ENCODE measurements around the gene ARRB1. TPM values are rescaled to one million over a fixed set of nuclear protein-coding genes. Genes with fewer than 3 reads are reported as not detected.
A peak's percentile ranks its signal among the peaks of the same experiment; 100 is the strongest.

Gene ARRB1
- total and polyA plus RNA-seq, 2 of the 13 experiments (the other 11 are each of a cell fraction or from before 2014, with no cell fraction given): 22.5 to 35.7 TPM

DNA sequence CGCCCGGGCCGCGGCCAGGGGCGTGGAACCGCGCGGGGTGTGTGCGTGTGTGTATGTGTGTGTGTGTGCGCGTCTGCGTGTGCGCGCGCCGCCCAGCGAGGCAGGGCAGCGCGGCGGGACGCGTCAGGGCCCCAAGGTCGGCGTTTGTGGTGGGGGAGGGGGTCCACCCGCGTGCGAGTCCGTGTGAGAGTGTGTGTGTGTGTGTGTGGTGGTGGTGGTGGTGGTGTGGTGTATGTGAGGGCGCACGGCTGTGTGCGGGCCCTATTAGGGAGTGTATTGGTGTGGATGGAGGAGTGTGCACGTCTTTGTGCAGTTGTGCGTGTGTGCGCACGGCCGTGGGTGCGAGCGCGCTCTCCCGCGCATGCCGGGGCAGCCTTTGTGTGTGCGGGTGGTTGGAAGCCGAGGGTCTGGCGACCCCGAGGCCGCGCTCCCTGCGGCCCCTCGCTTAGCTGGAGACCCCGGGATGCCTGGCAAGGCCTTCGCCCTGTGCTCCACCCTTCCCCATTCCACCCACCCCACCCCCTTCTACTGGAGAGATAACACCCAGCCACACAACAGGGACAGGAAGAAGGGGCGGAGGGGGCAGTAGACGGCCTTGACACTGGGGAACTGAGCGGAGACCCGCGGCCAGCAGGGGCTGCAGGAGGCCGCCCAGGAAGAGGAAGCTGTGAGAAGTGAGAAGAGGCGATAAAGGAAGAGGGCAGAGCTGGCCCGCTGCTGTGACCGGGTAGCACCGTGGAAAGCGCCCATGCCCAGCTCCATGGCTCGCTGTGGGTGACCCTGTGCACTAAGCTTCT is 528 bp upstream of the ARRB1 start (continued):
- peak; percentile 42; the same call in 1 of the 2 replicates for TF ChIP-seq ZNF280D (CRISPR knock-in tag; IDR thresholded peaks at IDR 0.05)
- TF ChIP-seq, protein P1, sequence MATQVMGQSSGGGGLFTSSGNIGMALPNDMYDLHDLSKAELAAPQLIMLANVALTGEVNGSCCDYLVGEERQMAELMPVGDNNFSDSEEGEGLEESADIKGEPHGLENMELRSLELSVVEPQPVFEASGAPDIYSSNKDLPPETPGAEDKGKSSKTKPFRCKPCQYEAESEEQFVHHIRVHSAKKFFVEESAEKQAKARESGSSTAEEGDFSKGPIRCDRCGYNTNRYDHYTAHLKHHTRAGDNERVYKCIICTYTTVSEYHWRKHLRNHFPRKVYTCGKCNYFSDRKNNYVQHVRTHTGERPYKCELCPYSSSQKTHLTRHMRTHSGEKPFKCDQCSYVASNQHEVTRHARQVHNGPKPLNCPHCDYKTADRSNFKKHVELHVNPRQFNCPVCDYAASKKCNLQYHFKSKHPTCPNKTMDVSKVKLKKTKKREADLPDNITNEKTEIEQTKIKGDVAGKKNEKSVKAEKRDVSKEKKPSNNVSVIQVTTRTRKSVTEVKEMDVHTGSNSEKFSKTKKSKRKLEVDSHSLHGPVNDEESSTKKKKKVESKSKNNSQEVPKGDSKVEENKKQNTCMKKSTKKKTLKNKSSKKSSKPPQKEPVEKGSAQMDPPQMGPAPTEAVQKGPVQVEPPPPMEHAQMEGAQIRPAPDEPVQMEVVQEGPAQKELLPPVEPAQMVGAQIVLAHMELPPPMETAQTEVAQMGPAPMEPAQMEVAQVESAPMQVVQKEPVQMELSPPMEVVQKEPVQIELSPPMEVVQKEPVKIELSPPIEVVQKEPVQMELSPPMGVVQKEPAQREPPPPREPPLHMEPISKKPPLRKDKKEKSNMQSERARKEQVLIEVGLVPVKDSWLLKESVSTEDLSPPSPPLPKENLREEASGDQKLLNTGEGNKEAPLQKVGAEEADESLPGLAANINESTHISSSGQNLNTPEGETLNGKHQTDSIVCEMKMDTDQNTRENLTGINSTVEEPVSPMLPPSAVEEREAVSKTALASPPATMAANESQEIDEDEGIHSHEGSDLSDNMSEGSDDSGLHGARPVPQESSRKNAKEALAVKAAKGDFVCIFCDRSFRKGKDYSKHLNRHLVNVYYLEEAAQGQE (IDR thresholded peaks at IDR 0.05; ENCODE audit: borderline replicate concordance in 1 of 2, low read depth in 1 of 2, low read length in 2 of 2): no peak
- TF ChIP-seq ZNF10 (CRISPR knock-in tag; IDR thresholded peaks at IDR 0.05; ENCODE audit: borderline replicate concordance, low read depth): no peak
- peak; percentile 64; the same call in 1 of the 2 replicates for TF ChIP-seq RCOR2 (CRISPR knock-in tag; IDR thresholded peaks at IDR 0.05)
- TF ChIP-seq LRRFIP1 (CRISPR knock-in tag; conservative IDR thresholded peaks at IDR 0.05): no peak
- 0 out of 2 replicates have a peak, but pooled peaks have one; percentile 58 for TF ChIP-seq THRA (CRISPR knock-in tag; IDR thresholded peaks at IDR 0.05; ENCODE audit: borderline replicate concordance)
- TF ChIP-seq SCMH1 (CRISPR knock-in tag; IDR thresholded peaks at IDR 0.05; ENCODE audit: borderline replicate concordance): no peak
- TF ChIP-seq, protein P2, sequence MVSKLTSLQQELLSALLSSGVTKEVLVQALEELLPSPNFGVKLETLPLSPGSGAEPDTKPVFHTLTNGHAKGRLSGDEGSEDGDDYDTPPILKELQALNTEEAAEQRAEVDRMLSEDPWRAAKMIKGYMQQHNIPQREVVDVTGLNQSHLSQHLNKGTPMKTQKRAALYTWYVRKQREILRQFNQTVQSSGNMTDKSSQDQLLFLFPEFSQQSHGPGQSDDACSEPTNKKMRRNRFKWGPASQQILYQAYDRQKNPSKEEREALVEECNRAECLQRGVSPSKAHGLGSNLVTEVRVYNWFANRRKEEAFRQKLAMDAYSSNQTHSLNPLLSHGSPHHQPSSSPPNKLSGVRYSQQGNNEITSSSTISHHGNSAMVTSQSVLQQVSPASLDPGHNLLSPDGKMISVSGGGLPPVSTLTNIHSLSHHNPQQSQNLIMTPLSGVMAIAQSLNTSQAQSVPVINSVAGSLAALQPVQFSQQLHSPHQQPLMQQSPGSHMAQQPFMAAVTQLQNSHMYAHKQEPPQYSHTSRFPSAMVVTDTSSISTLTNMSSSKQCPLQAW (CRISPR knock-in tag; IDR thresholded peaks at IDR 0.05): peak; percentile 86
- peak; percentile 70; the same call in 1 of the 2 replicates for TF ChIP-seq ZSCAN21 (CRISPR knock-in tag; IDR thresholded peaks at IDR 0.05; ENCODE audit: borderline replicate concordance)
- TF ChIP-seq, protein P3, sequence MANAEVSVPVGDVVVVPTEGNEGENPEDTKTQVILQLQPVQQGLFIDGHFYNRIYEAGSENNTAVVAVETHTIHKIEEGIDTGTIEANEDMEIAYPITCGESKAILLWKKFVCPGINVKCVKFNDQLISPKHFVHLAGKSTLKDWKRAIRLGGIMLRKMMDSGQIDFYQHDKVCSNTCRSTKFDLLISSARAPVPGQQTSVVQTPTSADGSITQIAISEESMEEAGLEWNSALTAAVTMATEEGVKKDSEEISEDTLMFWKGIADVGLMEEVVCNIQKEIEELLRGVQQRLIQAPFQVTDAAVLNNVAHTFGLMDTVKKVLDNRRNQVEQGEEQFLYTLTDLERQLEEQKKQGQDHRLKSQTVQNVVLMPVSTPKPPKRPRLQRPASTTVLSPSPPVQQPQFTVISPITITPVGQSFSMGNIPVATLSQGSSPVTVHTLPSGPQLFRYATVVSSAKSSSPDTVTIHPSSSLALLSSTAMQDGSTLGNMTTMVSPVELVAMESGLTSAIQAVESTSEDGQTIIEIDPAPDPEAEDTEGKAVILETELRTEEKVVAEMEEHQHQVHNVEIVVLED (CRISPR knock-in tag; IDR thresholded peaks at IDR 0.05; ENCODE audit: borderline replicate concordance): peak; percentile 64
